HAP-1 (cell line): ENCODE results near the gene AIG1.

Experiments used
- DNase-seq, 2 experiments: peaks; one replicate each; pipeline ENCODE4 v3.0.0-alpha.2; 2016 to 2020; ENCODE audit warnings: low spot score in 2 of 2
- H3K27me3 ChIP-seq: fragments of 250-450 bp; sonication (Bioruptor Pico); 2 replicates; pipeline ENCODE4 v1.5.1; 2020; ENCODE audit warnings: low read depth, mild to moderate bottlenecking, moderate library complexity
- H3K36me3 ChIP-seq: fragments of 250-450 bp; sonication (Bioruptor Pico); replicated peaks from 2 replicates; pipeline ENCODE4 v1.5.1; 2020; ENCODE audit warnings: mild to moderate bottlenecking
- H3K4me1 ChIP-seq: fragments of 250-450 bp; sonication (Bioruptor Pico); 2 replicates; pipeline ENCODE4 v1.5.1; 2020; ENCODE audit warnings: mild to moderate bottlenecking
- H3K4me3 ChIP-seq: fragments of 250-450 bp; sonication (Bioruptor Pico); 2 replicates; pipeline ENCODE4 v1.5.1; 2020; ENCODE audit warnings: mild to moderate bottlenecking, moderate library complexity
- H3K9me3 ChIP-seq: fragments of 250-450 bp; sonication (Bioruptor Pico); 2 replicates; pipeline ENCODE4 v1.5.1; 2020; ENCODE audit warnings: mild to moderate bottlenecking, moderate library complexity
- in situ Hi-C: fragments of 300-500 bp; cut with MboI; formaldehyde crosslinking; loops from 3 replicates; pipeline ENCODE4 v1.14.3; 2020; ENCODE audit warnings: low sequenced_read_pairs, inconsistent platforms, mixed read lengths

Gene AIG1

DNA sequence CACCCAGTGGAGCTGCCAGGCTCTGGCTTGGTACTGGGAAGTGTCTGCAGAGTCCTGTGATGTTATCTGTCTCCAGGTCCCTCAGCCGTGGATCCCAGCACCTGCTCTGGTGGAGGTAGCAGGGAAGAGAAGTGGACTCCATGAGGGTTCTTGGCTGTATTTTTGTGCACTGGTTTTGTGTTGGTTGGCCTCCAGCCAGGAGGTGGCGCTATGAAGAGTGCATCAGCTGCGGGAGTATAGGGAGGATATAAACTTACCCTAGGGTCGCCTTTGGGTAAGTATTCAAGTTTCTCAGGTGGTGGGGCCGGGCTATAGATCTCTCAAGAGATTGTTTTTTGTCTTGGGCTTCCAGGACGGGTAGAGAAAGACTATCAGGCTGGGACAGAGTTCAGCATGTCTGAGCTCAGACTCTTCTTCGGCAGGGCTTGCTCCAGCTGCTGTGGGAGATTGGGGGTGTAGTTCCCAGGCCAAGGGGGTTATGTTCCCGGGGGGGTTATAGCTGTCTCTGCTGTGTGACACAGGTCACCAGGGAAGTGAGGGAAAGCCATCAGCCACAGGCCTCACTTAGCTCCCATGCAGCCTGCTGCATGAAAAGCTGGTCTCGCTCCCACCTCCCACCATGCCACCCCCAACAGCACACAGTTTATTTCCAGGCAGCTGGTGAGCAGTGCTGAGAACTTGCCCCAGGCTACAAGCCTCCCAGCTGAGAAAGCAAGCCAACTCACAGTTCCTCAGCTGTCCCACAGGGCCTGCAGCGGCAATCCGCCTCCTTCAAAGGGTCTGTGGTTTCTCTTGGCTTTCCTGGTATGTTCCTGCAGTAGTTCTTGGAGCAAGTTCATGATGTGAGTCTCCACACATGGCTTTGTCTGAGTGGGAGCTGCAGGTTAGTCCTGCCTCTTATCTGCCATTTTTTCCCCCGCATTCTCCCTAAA, 115.7 kb downstream of the AIG1 start:
- Histone ChIP-seq H3K27me3 (no peaks in the 10 kb centered on the region), H3K36me3 (no peaks in the 10 kb centered on the region), H3K9me3 (no peaks in the 10 kb centered on the region), H3K4me3 (no peak overlapping the region), H3K4me1 (no peaks in the 10 kb centered on the region)
- no peak for DNase-seq
- in situ Hi-C loops, result no loop called here

GRCh38 chr6:143177706-143178105, 117.0 kb downstream of the AIG1 start:
- in situ Hi-C loops, result no loop called here
- no peaks in the 10 kb centered on the region for H3K9me3 ChIP-seq
- no peaks in the 10 kb centered on the region for H3K27me3 ChIP-seq

DNA sequence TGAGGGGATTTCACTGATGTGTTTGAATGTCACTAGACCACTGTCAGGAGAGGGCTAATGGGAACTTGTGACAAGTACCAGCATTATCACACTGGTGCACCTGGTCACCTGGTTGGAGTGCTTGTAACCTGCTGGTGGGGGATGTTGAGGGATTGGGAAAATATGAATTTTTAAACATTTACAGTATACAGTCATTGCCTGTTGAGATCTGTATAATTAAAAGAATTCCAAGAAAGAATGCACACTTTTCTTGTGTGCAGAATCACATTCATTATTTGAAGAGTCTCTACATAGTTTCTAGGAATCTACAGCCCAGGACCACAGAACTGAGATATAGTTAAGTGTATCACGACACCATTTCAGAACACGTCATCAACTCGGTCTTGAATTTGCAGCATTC, 118.4 kb downstream of the AIG1 start:
- no peaks in the 10 kb centered on the region for H3K27me3 ChIP-seq
- no peaks in the 10 kb centered on the region for H3K9me3 ChIP-seq
- no peaks in the 10 kb centered on the region for H3K4me1 ChIP-seq
- DNase-seq, result no peak
- no peak overlapping the region for H3K4me3 ChIP-seq
- in situ Hi-C loops, result no loop called here
- no peaks in the 10 kb centered on the region for H3K36me3 ChIP-seq

More at GRCh38 chr6:143177706-143178105, 117.0 kb downstream of the AIG1 start:
- no peak for DNase-seq
- Histone ChIP-seq H3K4me1 (no peaks in the 10 kb centered on the region), H3K36me3 (no peaks in the 10 kb centered on the region), H3K4me3 (no peak overlapping the region)

DNA sequence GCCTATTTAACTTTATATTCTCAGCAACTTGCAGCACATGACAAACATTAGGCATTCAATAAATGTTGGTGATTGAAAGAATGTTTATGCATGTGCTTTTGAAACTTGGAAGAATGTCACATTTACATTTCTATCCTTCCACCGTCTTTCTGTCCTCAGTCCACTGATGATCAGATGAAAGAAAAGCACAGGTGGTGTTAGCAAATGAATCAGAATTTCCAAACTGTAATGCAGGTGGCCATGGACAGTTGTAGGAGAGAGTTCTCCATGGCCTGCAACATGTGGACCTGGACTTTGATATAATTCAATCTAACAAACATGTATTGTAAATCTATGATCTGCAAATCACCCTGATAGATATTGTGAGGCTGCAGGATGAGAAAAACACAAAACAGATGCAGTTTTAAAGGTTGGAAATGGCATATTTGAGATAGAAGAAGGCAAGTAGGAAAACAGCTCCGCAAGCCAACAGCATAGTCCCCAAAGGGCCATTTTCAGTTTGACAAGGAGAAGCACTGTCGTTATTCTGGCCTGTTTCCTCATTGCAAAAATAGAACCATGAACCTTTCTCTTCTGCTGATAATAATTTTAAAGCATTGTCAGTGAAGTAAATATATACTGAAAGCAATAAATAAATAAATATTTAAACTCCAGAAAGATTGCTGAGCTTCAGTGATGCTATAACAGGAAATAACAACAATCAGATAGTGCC, 119.4 kb downstream of the AIG1 start:
- Histone ChIP-seq H3K36me3 (no peaks in the 10 kb centered on the region), H3K4me3 (no peak overlapping the region), H3K27me3 (no peaks in the 10 kb centered on the region), H3K9me3 (no peaks in the 10 kb centered on the region), H3K4me1 (no peaks in the 10 kb centered on the region)
- in situ Hi-C loops, result no loop called here
- no peak for DNase-seq

GRCh38 chr6:143180826-143181225, 120.1 kb downstream of the AIG1 start:
- Histone ChIP-seq H3K4me3 (no peak overlapping the region), H3K27me3 (no peaks in the 10 kb centered on the region), H3K4me1 (no peaks in the 10 kb centered on the region), H3K36me3 (no peaks in the 10 kb centered on the region), H3K9me3 (no peaks in the 10 kb centered on the region)
- in situ Hi-C loops, result no loop called here
- no peak for DNase-seq

GRCh38 chr6:143183666-143184065, 123.0 kb downstream of the AIG1 start:
- no peaks in the 10 kb centered on the region for H3K9me3 ChIP-seq
- DNase-seq, result no peak
- no peaks in the 10 kb centered on the region for H3K4me1 ChIP-seq
- no peak overlapping the region for H3K4me3 ChIP-seq
- no peaks in the 10 kb centered on the region for H3K36me3 ChIP-seq
- in situ Hi-C loops, result no loop called here
- H3K27me3 ChIP-seq, result no peaks in the 10 kb centered on the region

DNA sequence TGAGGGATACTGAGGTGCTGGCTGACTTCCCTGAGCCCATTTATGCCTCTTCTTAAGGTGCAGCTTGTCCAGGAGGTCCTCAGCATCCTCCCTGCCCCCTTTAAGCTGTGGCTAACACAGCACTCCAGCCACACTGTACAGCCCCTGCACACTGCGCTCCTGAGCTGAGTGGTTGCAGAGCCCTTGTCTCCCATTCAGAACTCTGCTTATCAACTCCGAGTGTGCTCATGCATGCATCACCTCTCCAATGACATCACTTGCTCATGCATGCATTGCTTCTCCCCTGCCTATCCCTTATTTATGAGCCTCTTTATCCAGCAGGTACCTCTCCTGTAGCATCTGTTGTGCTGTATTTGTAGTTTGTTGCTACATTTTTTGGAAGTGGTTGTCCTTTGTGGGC, 124.6 kb downstream of the AIG1 start:
- Histone ChIP-seq H3K4me1 (no peaks in the 10 kb centered on the region), H3K36me3 (no peaks in the 10 kb centered on the region), H3K9me3 (no peaks in the 10 kb centered on the region), H3K27me3 (no peaks in the 10 kb centered on the region), H3K4me3 (no peak overlapping the region)
- in situ Hi-C loops, result no loop called here
- DNase-seq, result no peak

DNA sequence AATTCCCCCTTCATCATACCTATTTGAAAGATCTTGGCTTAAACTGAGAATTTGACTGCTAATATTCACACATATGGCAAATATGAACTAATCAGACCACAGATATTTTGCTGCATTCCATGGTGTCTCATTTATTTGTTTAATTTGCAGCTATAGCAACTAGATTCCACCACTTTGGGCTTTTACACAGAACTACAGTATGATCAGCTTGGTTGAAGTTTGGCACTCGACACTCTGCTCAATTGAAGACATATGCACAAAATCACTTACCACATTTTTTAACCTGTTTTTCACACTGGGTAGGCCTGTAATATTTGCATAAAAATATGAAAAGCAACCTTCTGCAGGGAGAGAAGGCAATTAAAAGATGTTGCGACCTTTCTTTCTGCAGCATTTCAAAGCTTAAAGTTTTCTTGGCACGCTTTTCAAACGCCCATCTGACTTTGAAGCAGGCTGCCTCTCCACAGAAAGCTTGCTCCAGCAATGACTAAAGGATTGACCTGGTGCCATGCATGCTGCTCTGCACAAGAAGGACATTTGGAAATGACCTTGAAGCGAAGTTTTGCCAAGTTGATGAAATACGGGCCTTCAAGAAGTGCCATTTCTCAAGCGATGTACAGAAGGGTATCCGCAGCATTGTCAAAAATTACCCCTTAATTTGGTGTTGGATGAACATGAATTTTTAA, 126.7 kb downstream of the AIG1 start:
- DNase-seq, result no peak
- H3K27me3 ChIP-seq, result no peaks in the 10 kb centered on the region
- in situ Hi-C loops, result no loop called here
- no peaks in the 10 kb centered on the region for H3K9me3 ChIP-seq
- H3K36me3 ChIP-seq, result no peaks in the 10 kb centered on the region
- no peaks in the 10 kb centered on the region for H3K4me1 ChIP-seq
- H3K4me3 ChIP-seq, result no peak overlapping the region

DNA sequence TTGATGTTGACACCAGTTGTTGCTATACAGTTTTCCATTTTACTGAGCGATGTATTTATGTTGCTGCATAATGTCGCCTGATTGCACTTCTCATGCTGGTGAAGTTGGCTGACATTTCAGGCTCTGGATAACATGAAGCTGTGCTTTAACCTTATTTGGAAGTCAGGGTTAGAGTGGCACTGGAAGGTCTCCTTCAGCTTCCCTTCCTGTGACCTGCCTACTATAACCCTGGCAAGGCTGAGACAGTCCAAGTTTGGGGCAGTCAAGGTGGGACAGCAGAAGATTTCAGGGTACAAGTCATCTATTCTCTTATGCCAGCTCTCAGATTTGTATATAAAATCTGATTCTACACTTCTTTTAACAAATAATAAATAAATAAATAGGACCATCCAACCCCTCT, 127.6 kb downstream of the AIG1 start:
- Histone ChIP-seq H3K4me1 (no peaks in the 10 kb centered on the region), H3K4me3 (no peak overlapping the region), H3K9me3 (no peaks in the 10 kb centered on the region), H3K27me3 (no peaks in the 10 kb centered on the region), H3K36me3 (no peaks in the 10 kb centered on the region)
- no peak for DNase-seq
- in situ Hi-C loops, result no loop called here

GRCh38 chr6:143191361-143191760, 130.7 kb downstream of the AIG1 start:
- no peaks in the 10 kb centered on the region for H3K4me1 ChIP-seq
- in situ Hi-C loops, result no loop called here
- H3K36me3 ChIP-seq, result no peaks in the 10 kb centered on the region
- H3K9me3 ChIP-seq, result no peaks in the 10 kb centered on the region
- H3K27me3 ChIP-seq, result no peaks in the 10 kb centered on the region
- no peak for DNase-seq
- no peak overlapping the region for H3K4me3 ChIP-seq

- in situ Hi-C loops, result no loop called here
- no peak overlapping the region for H3K4me3 ChIP-seq
- no peaks in the 10 kb centered on the region for H3K27me3 ChIP-seq
- DNase-seq, result no peak
- no peaks in the 10 kb centered on the region for H3K36me3 ChIP-seq
- no peaks in the 10 kb centered on the region for H3K9me3 ChIP-seq
- no peaks in the 10 kb centered on the region for H3K4me1 ChIP-seq
Observed at GRCh38 chr6:143192766-143193165, 132.1 kb downstream of the AIG1 start.

DNA sequence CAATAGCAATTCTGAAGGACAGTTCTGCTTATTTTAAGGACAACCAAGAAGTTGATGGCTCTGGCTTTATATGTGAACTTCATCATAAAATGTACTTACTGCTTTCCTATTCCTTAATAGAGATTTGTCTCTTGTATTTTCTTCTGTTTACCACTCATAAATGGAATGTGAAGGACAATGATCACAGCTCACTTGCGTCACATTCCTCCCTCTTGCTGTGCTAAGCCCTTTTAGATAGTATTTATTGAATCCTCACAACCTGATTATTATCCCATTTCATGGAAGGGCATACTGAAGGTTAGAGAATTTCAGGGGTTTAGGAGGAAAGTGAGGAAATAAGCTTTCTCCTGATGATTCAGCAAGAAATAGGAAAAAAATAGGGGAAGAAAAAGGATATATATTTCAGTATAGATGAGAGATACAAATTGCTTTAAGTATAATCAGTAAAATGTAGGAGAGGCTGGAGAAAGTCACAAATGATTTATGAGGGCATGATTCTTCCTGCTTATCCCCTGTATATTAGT, 132.9 kb downstream of the AIG1 start:
- DNase-seq, result no peak
- in situ Hi-C loops, result no loop called here

DNA sequence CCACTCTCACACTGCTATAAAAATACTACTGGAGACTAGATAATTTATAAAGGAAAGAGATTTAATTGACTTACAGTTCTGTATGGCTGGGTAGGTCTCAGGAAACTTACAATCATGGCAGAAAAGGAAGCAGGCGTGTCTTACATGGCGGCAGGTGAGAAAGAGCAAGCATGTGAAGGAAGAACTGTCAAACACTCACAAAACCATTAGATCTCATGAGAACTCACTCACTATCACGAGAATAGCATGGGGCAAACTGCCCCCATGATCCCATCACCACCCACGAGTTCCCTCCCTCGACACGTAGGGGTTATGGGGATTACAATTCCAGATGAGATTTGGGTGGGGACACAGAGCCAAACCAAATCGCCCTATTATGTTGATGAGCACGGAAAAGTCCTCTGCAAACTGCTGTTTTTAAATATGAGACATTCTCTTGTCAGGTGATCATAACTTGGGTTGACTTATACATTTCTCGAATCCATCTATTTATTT, 133.5 kb downstream of the AIG1 start:
- Histone ChIP-seq H3K9me3 (no peaks in the 10 kb centered on the region), H3K4me3 (no peak overlapping the region), H3K36me3 (no peaks in the 10 kb centered on the region), H3K27me3 (no peaks in the 10 kb centered on the region), H3K4me1 (no peaks in the 10 kb centered on the region)
- in situ Hi-C loops, result no loop called here
- DNase-seq, result no peak

More for the DNA sequence above, 132.9 kb downstream of the AIG1 start:
- Histone ChIP-seq H3K9me3 (no peaks in the 10 kb centered on the region), H3K4me1 (no peaks in the 10 kb centered on the region), H3K4me3 (no peak overlapping the region), H3K27me3 (no peaks in the 10 kb centered on the region), H3K36me3 (no peaks in the 10 kb centered on the region)
